Fibroblast of lung (primary cell): ENCODE measurements around the gene SLAMF9. TPM values are rescaled to one million over a fixed set of nuclear protein-coding genes. Genes with fewer than 3 reads are reported as not detected.

Experiments
- DNase-seq, 2 donors: peaks; one replicate each; pipeline versions ENCODE4 v3.0.0 to v3.0.0-alpha.2; 2010; ENCODE audit warnings: low read depth in 2 of 2
- H2AFZ ChIP-seq: 2 replicates; pipeline ENCODE4 v1.5.1; 2012; ENCODE audit warnings: low read length, control low read depth, inconsistent platforms
- H3K27ac ChIP-seq: 2 replicates; pipeline ENCODE4 v1.5.1; 2011; ENCODE audit warnings: low read length, control low read depth; ENCODE audit not compliant: insufficient read depth
- H3K27me3 ChIP-seq: 2 replicates; pipeline ENCODE4 v1.5.1; 2011; ENCODE audit warnings: mild to moderate bottlenecking, low read length; ENCODE audit not compliant: control insufficient read depth, insufficient read depth
- H3K36me3 ChIP-seq: 2 replicates; pipeline ENCODE4 v1.5.1; 2011; ENCODE audit warnings: low read length; ENCODE audit not compliant: control insufficient read depth, insufficient read depth
- H3K4me1 ChIP-seq: 2 replicates; pipeline ENCODE4 v1.5.1; 2011; ENCODE audit warnings: low read length; ENCODE audit not compliant: control insufficient read depth, insufficient read depth; ENCODE audit errors: extremely low read depth
- H3K4me2 ChIP-seq: 2 replicates; pipeline ENCODE4 v1.5.1; 2011; ENCODE audit warnings: low read length, control low read depth; ENCODE audit not compliant: insufficient read depth; ENCODE audit errors: extremely low read depth
- H3K4me3 ChIP-seq, 4 experiments: fragments of 200-600 bp in 1 of 4; sonication (generic) in 1 of 4; replicated peaks in 1 of 4; 2 replicates each; pipeline ENCODE4 v1.5.1; 2011 to 2016; ENCODE audit warnings: low read length in 4 of 4, low read depth in 3 of 4, mild to moderate bottlenecking in 3 of 4, control low read depth in 2 of 4, inconsistent platforms in 1 of 4, mixed read lengths in 1 of 4; ENCODE audit not compliant: insufficient read depth in 1 of 4; ENCODE audit errors: control extremely low read depth in 1 of 4
- H3K79me2 ChIP-seq: 2 replicates; pipeline ENCODE4 v1.5.1; 2012; ENCODE audit warnings: mild to moderate bottlenecking, low read length, inconsistent platforms; ENCODE audit not compliant: control insufficient read depth, insufficient read depth
- H3K9ac ChIP-seq: 2 replicates; pipeline ENCODE4 v1.5.1; 2011; ENCODE audit warnings: mild to moderate bottlenecking, low read length, control low read depth; ENCODE audit not compliant: insufficient read depth
- H3K9me3 ChIP-seq: 2 replicates; pipeline ENCODE4 v1.5.1; 2012; ENCODE audit warnings: low read depth, low read length; ENCODE audit not compliant: control insufficient read depth, insufficient read depth
- H4K20me1 ChIP-seq: 2 replicates; pipeline ENCODE4 v1.5.1; 2011; ENCODE audit warnings: low read length; ENCODE audit not compliant: control insufficient read depth, insufficient read depth; ENCODE audit errors: extremely low read depth
- EZH2 ChIP-seq: IDR thresholded peaks from 2 replicates; pipeline ENCODE4 v1.5.1; 2012; ENCODE audit warnings: low read length, control low read depth, mild to moderate bottlenecking; ENCODE audit errors: missing control alignments
- polyA plus RNA-seq, 2 donors: library from polyadenylated mRNA; depleted of rRNA in 1 of 2; stranded (reverse) in 1 of 2; unstranded in 1 of 2; fragments of >200 nt; gene quantifications; 2 replicates each; pipeline ENCODE4 v1.2.1, GENCODE V29; 2011 to 2012; ENCODE audit warnings: missing spikeins in 1 of 2
- total RNA-seq: library from RNA; depleted of rRNA; stranded (reverse); fragments of >200 nt; gene quantifications from 2 replicates; pipeline ENCODE4 v1.2.1, GENCODE V29; 2014
- TF ChIP-seq, protein P1 (sequence below), 2 donors: IDR thresholded peaks in 1 of 2; conservative IDR thresholded peaks in 1 of 2; 1 replicate in 1 of 2; 2 replicates in 1 of 2; pipeline ENCODE4 v1.5.1; 2011 to 2012; ENCODE audit warnings: low read length in 2 of 2, control low read depth in 1 of 2, inconsistent platforms in 1 of 2, low read depth in 1 of 2, mild to moderate bottlenecking in 1 of 2

The SLAMF9 gene
- total and polyA plus RNA-seq, 2 donors (not counting 1 experiment from before 2014, with no cell fraction given): not detected

DNA sequence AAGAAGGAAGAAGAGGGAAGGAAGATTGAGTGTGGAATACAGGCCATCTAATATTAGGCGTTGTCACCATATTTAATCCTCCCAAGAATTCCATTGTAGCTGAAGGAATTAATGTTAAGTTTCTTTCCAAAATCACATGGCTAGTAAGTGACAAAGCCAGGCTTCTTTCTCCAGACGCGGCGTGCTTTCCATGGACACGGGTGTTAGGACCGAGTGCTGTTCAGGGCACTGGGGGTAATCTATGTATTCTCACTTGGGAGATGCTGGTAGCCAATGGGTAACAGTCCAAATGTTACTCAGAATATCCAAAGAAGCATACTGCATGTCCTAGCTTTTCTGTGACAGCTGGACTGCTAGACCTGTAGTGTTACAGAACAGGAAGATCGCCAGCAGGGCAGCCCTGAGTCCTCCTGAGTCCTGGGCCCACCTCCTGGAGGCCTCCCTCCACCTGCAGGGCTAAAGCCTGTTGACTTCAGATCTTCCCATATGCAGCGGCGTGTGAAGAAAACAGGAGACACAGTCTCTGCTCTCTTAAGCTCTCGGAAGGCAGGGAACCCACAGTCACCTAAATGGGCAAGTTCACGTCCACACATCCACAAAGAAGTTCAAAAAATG, 13.9 kb downstream of the SLAMF9 start:
- Histone ChIP-seq H4K20me1 (no peaks in the 10 kb centered on the region), H3K9me3 (no peaks in the 10 kb centered on the region), H3K4me1 (no peaks in the 10 kb centered on the region), H2AFZ (no peak overlapping the region), H3K9ac (no peak overlapping the region), H3K36me3 (no peaks in the 10 kb centered on the region), H3K27me3 (peaks cover 36% of the 10 kb centered on the region), H3K4me2 (no peak overlapping the region), H3K79me2 (no peaks in the 10 kb centered on the region), H3K4me3 (no peak overlapping the region), H3K27ac (no peak overlapping the region)
- no peak for DNase-seq
- TF ChIP-seq EZH2: no peak
- TF ChIP-seq, protein P1, sequence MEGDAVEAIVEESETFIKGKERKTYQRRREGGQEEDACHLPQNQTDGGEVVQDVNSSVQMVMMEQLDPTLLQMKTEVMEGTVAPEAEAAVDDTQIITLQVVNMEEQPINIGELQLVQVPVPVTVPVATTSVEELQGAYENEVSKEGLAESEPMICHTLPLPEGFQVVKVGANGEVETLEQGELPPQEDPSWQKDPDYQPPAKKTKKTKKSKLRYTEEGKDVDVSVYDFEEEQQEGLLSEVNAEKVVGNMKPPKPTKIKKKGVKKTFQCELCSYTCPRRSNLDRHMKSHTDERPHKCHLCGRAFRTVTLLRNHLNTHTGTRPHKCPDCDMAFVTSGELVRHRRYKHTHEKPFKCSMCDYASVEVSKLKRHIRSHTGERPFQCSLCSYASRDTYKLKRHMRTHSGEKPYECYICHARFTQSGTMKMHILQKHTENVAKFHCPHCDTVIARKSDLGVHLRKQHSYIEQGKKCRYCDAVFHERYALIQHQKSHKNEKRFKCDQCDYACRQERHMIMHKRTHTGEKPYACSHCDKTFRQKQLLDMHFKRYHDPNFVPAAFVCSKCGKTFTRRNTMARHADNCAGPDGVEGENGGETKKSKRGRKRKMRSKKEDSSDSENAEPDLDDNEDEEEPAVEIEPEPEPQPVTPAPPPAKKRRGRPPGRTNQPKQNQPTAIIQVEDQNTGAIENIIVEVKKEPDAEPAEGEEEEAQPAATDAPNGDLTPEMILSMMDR (conservative IDR thresholded peaks at IDR 0.05 in 1 of 2, IDR thresholded peaks at IDR 0.05 in 1 of 2; ENCODE audit: low read depth in 1 of 2, low read length in 2 of 2): no peak

DNA sequence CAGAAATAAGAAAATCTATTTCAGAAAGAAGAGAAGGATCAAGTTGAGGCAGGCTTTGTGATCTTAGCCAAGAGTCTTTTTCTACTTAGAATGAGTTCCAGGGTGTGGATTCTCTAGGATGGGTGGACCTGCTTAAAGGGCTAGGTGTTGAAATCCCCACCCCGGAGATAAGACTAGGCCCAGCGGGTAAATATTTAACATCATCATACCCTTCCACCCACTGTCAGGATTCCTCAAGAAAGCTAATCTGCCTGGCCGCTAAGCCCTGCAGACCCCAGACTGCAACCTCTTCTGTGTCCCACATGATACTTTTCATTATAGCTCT, 14.4 kb downstream of the SLAMF9 start:
- H3K4me3 ChIP-seq: no peak overlapping the region
- H4K20me1 ChIP-seq: no peaks in the 10 kb centered on the region
- no peak overlapping the region for H3K27ac ChIP-seq
- H3K27me3 ChIP-seq: peaks cover 35% of the 10 kb centered on the region
- no peaks in the 10 kb centered on the region for H3K36me3 ChIP-seq
- no peak for DNase-seq
- H2AFZ ChIP-seq: no peak overlapping the region
- no peaks in the 10 kb centered on the region for H3K4me1 ChIP-seq
- no peaks in the 10 kb centered on the region for H3K79me2 ChIP-seq
- H3K9me3 ChIP-seq: no peaks in the 10 kb centered on the region
- no peak overlapping the region for H3K9ac ChIP-seq
- TF ChIP-seq, protein P1 (conservative IDR thresholded peaks at IDR 0.05 in 1 of 2, IDR thresholded peaks at IDR 0.05 in 1 of 2; ENCODE audit: low read depth in 1 of 2, low read length in 2 of 2): no peak
- TF ChIP-seq EZH2: no peak
- no peak overlapping the region for H3K4me2 ChIP-seq

DNA sequence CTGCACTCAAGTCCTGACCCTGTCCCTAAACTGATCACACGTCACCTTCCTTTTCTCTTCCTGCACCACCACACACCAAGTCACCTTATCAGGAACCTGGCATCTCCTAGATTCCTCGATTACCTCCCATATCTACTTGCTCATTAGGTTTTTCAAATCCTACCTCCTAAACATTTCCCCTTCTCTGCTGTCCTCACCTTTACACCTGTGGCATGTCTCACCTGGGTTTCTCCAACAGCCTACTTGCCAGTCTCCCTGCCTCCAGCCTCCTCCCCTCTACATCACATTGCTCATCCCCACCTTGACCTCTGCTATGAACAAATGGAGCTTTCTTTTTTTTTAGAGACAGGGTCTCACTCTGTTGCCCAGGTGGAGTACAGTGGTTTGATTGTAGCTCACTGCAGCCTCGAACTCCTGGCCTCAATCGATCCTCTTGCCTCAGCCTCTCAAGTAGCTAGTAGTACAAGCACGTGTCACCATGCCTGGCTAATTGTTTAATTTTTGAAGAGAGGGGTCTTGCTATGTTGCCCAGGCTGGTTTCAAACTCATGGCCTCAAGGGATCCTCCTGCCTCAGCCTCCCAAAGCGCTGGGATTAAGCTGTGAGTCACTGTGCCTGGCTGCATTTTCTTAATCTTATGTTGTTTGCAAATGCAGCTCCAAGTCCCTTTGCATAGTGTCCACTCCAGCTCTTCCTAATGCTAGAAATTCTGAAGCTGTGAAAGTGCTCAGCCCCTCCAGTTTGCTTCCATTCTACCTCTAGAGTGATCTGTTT, 14.9 kb downstream of the SLAMF9 start:
- Histone ChIP-seq H3K9me3 (no peaks in the 10 kb centered on the region), H3K9ac (no peak overlapping the region), H3K79me2 (no peaks in the 10 kb centered on the region), H3K4me1 (no peaks in the 10 kb centered on the region), H3K27ac (no peak overlapping the region), H3K4me2 (no peak overlapping the region), H3K36me3 (no peaks in the 10 kb centered on the region), H3K4me3 (no peak overlapping the region), H4K20me1 (no peaks in the 10 kb centered on the region), H2AFZ (no peak overlapping the region), H3K27me3 (peaks cover 29% of the 10 kb centered on the region)
- no peak for TF ChIP-seq EZH2
- TF ChIP-seq, protein P1 (conservative IDR thresholded peaks at IDR 0.05 in 1 of 2, IDR thresholded peaks at IDR 0.05 in 1 of 2; ENCODE audit: low read depth in 1 of 2, low read length in 2 of 2): no peak
- DNase-seq: no peak
